Measurements from ENCODE around the gene ZNF629.

Gene ZNF629

GRCh38 chr16:30766206-30766932 lies 20.6 kb downstream of the ZNF629 start:
- TF ChIP-seq POLR2A (IDR thresholded peaks at IDR 0.05; ENCODE audit: low read depth, low read length): no peak
- DNase-seq (ENCODE audit: insufficient read length, low spot score) (no peak), FAIRE-seq (no peak)

- no peak for TF ChIP-seq POLR2A (IDR thresholded peaks at IDR 0.05; ENCODE audit: low read depth, low read length)
- no peak for DNase-seq (ENCODE audit: insufficient read length, low spot score)
- no peak for FAIRE-seq
Observed at GRCh38 chr16:30764816-30765465, 22.1 kb downstream of the ZNF629 start.

GRCh38 chr16:30764086-30764485 lies 22.9 kb downstream of the ZNF629 start:
- no peak for DNase-seq (ENCODE audit: insufficient read length, low spot score)
- no peak for FAIRE-seq
- TF ChIP-seq POLR2A (IDR thresholded peaks at IDR 0.05; ENCODE audit: low read depth, low read length): no peak

GRCh38 chr16:30762991-30763725 lies 23.8 kb downstream of the ZNF629 start:
- FAIRE-seq (no peak), DNase-seq (ENCODE audit: insufficient read length, low spot score) (no peak)
- no peak for TF ChIP-seq POLR2A (IDR thresholded peaks at IDR 0.05; ENCODE audit: low read depth, low read length)

- peak; percentile 77 for TF ChIP-seq POLR2A (IDR thresholded peaks at IDR 0.05; ENCODE audit: low read depth, low read length)
- FAIRE-seq (no peak), DNase-seq (ENCODE audit: insufficient read length, low spot score) (peak; percentile 99)
Observed at GRCh38 chr16:30761928-30762902, 24.8 kb downstream of the ZNF629 start, which contains the start of the genes CFAP119 and RNF40. Gene CFAP119 (minus strand): TSS chr16:30762062. CDS start chr16:30761748, 314 bp downstream. Gene RNF40 (plus strand): TSS chr16:30762322. CDS start chr16:30762546, 224 bp downstream.

- DNase-seq (ENCODE audit: insufficient read length, low spot score): no peak
- no peak for FAIRE-seq
- no peak for TF ChIP-seq POLR2A (IDR thresholded peaks at IDR 0.05; ENCODE audit: low read depth, low read length)
Observed at GRCh38 chr16:30761427-30761927, 25.5 kb downstream of the ZNF629 start.

DNA sequence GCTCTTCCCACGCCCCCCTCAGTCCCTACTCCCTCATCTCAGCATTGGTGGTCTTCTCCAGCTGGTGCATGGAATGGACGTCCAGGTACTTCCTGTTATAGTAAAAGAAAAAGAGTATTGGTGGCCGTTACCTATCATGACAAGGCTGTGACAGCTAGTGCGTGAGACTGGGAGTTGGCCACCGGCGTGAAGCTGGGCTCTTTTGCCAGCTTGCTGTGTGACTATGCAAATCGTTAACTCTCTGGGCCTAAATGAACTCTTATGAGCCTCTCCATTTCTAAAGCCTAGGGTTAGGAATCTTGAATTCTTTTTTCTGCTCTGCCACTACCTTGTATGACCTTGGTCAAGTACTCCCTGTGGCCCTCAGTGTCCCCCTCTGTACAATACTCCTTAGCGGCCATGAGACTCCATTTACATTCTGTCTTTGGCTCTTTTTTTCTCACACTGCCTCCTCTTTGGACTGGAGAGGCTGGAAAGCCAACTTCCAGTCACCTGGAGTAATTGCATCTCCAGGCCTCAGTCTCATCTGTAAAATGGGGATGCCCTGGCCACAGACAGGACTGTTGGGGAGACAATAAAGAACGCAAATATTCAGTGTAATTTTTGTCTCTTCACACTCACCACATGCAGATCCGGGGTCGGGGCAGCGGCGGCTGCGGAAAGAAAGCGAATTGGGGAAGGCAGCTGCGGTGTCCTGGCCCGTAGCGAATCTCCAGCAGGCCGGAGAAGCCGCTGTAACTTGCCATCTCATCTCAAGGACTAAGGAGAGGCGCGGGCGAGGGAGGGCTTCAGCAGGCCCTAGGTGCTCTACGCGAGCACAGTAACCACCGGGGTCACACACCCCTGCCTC lies 26.2 kb downstream of the ZNF629 start:
- DNase-seq (ENCODE audit: insufficient read length, low spot score) (no peak), FAIRE-seq (no peak)
- TF ChIP-seq POLR2A (IDR thresholded peaks at IDR 0.05; ENCODE audit: low read depth, low read length): no peak

GRCh38 chr16:30760001-30760559 lies 26.9 kb downstream of the ZNF629 start:
- no peak for DNase-seq (ENCODE audit: insufficient read length, low spot score)
- TF ChIP-seq POLR2A (IDR thresholded peaks at IDR 0.05; ENCODE audit: low read depth, low read length): no peak
- no peak for FAIRE-seq

DNA sequence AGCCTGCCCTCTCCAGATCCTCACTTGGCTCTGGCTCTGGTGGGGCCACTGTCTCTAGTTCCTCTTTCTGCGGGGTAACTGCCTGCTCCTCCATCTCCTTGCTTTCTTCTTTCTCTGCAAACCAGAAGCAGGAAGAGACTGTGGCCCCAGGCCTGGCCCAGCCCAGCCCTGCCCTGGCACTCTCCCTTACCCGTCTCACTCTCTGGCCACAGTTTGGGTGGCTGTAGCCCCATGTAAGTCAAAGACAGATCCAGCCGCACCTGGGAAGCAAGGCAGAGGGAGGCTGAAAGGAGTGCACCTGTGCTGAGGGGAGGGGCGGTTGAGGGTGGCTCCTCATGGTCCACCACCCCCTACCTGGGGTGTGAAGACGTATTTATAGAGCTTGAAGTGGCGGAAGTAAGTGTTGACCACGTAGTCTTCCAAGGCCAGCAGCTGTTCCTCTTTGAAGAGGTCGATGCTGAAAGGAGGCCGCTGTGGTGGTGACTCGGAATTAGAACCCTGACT lies 28.0 kb downstream of the ZNF629 start:
- DNase-seq (ENCODE audit: insufficient read length, low spot score) (no peak), FAIRE-seq (no peak)
- TF ChIP-seq POLR2A (IDR thresholded peaks at IDR 0.05; ENCODE audit: low read depth, low read length): no peak

GRCh38 chr16:30757316-30757715 lies 29.7 kb downstream of the ZNF629 start:
- DNase-seq (ENCODE audit: insufficient read length, low spot score) (no peak), FAIRE-seq (no peak)
- TF ChIP-seq POLR2A (IDR thresholded peaks at IDR 0.05; ENCODE audit: low read depth, low read length): no peak

GRCh38 chr16:30756781-30757100 lies 30.3 kb downstream of the ZNF629 start:
- FAIRE-seq (no peak), DNase-seq (ENCODE audit: insufficient read length, low spot score) (no peak)
- no peak for TF ChIP-seq POLR2A (IDR thresholded peaks at IDR 0.05; ENCODE audit: low read depth, low read length)

All from H54 (cell line).